Measurements from ENCODE around the gene FOXN3. TPM values are rescaled to one million over a fixed set of nuclear protein-coding genes. Genes with fewer than 3 reads are reported as not detected.

The FOXN3 gene
- total RNA-seq, 1 donor, result 84.0 TPM

DNA sequence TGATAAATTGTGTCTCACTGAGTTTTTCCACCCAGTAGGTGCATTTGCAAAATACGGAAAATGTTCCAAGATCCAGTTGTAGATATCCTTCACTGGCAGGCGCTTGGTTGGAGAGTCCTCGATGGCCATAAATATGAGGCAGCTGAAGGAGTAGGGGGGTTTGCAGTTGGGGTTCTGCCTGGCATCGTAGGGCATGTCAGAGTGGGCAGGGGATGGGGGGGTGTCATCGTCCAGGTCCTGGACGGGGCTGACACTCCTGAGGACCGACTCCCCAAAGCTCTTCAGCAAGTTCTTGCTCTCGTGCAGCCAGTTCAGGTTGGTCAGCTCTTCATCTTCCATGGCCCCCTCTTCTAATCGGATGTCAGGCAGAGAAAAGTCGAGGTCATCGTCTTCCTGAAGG is 5.1 kb downstream of the FOXN3 start:
- DNase-seq (ENCODE audit: low read depth in 2 of 3, low spot score in 2 of 3), result no peak

DNA sequence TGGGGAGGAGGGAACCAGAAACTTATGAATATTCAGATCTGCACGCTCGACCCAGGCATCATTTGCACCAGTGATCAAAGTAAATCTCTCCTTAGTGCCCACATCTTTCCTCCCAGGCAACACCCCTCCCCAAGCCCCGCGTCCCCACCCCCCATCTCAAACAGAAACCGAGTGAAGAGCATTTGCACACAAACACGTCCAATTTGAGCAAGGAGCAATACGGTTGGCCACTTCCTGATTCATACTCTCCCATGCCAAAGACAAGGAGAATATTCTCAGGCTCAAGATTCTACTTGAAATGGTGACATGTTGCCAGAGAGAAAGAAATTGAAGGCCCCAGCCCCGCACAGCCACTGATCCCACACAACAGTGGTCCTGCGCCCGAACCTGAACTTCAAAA is 7.1 kb downstream of the FOXN3 start:
- DNase-seq (ENCODE audit: low read depth in 2 of 3, low spot score in 2 of 3), result no peak

DNA sequence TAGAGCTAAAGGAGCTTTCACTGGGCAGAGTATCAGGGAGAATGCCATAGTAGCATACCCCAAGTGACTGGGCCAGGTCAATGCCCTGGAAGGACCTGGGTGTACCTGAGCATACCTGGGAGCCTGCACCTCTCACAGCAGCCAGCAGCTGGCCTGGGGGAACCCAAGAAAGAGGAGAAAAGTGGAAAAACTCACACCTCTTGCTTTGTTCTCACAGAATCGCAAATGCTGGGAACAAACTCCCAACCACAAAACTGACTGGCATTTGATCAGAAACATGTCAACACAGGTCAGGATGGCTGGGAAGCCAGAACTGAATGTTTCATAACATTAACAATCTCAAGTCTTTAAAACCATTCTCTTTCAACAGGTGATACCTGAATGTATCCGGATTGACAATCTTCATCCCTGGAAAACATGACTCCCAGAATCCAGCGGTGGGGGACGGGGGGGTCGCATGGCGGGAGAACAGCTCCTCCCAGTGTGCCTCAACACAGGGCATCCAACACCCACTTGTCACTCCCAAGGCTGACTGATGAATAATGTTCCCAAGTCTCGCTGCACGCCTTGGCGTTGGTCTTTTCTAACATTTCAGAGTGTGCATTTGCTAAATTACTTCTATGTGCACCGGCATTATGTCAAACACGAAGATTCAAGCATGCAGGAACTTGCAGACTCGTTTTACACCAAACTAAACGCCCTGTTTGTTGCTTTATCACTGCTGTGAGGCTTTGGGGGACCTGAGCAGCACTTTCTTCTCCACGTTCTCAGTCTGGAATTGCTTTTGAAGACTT is 7.9 kb downstream of the FOXN3 start:
- DNase-seq (ENCODE audit: low read depth in 2 of 3, low spot score in 2 of 3), result no peak

DNA sequence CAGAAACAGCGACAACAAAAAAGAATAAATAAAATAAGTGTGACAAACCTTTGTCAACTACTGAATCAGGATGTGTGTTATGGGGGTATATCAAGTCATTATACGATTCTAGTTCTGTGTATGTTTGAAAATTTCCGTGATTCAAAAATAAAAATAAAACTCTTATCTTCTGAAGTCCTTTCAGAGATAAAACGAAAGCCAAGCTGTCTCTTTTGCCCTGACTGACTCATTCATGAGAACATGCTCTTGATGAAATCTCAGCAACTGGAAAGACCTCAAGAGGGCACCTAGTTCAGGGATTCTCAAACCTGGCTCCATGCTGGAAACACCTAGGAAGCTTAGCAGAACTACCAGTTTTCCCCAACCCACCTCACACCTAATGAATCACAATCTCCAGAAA is 9.2 kb downstream of the FOXN3 start:
- no peak for DNase-seq (ENCODE audit: low read depth in 2 of 3, low spot score in 2 of 3)

DNA sequence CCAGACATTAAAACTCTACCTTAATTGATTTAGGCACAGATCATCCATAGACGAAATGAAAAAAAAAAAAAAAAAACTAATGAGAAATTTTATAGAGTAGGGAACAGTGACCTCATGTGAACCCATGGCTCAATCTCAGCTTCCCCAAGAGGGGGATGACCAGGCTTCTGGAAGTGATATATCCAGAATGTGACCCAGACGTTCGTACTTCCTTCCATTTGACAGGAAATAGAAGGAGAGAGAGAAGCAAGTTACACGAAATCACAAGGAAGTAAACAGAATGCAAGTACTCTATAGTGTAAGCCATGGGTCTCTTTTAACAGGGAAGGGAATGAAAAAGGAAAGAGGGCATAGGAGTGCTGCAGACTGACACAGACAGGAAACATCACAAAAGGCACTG is 10.1 kb downstream of the FOXN3 start:
- no peak for DNase-seq (ENCODE audit: low read depth in 2 of 3, low spot score in 2 of 3)

DNA sequence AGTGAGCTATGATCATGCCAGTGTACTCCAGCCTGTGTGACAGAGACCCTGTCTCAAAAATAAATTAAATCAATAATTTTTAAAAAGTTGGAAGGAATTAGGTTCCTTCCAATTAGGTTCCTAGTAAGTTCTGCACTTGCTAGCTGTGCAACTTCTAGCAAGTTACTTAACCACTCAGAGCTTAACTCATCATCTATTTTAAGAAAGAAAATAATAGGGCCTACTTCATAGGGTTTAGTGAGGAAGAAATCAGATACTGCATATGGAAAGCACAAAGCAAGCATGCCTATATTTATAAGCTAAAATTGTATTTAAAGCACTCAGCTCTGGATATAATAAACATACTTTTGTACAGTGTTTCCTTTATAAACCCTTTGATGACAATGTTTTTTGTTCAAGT is 10.7 kb downstream of the FOXN3 start:
- no peak for DNase-seq (ENCODE audit: low read depth in 2 of 3, low spot score in 2 of 3)

DNA sequence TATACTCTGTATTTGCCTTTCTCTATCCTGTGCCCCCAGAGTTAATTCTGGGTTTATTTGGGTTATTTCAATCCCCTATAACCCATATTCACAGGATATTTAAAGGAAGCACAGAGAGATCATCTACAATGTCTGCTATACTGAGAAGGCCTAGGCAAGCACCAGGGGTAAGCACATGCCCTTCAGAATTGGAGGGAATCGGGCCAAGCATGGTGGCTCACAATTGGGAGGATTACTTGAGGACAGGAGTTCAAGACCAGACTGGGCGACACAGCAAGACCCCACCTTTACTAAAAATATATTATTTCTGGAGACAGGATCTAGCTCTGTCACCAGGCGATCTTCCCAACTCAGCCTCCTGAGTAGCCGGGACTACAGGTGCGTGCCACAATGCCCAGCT is 11.3 kb downstream of the FOXN3 start:
- no peak for DNase-seq (ENCODE audit: low read depth in 2 of 3, low spot score in 2 of 3)

DNA sequence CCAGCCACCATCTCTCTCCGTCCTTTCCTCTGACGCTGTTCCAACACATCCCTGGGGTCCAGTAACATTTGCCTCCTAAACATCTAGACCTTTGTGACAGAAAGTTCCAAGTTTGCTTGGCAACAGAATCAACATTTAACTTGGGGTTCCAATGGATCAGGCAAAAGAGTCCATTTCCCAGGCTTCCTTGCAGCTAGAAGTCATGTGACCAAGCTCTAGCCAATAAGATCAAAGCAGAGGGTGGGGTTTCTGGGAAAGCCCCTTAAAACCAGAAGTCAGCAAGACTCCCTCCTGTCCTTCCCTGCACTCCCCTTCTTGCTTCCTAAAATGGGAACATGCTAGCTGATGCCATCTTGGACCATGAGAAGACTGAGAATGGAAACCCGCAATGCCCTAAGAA is 14.7 kb downstream of the FOXN3 start:
- DNase-seq (ENCODE audit: low read depth in 2 of 3, low spot score in 2 of 3), result no peak

DNA sequence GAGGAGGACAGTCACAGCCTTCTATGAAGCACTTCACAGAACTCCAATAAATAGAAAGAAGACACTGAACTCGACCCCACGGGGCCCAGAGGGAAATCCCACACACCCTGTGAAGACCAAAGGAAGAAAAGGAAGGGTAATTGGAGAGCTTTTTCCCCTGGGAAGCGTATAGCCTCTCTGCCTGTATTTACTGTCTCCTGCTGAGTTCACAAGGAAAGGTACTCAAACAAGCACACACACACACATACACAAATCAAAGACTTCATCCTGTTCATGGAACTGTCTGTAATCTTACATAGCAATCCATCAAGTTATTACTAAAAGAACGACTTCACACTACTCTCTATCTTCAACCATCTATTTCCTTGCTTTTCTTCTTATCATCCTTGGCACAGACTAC is 15.3 kb downstream of the FOXN3 start:
- DNase-seq (ENCODE audit: low read depth in 2 of 3, low spot score in 2 of 3), result no peak

DNA sequence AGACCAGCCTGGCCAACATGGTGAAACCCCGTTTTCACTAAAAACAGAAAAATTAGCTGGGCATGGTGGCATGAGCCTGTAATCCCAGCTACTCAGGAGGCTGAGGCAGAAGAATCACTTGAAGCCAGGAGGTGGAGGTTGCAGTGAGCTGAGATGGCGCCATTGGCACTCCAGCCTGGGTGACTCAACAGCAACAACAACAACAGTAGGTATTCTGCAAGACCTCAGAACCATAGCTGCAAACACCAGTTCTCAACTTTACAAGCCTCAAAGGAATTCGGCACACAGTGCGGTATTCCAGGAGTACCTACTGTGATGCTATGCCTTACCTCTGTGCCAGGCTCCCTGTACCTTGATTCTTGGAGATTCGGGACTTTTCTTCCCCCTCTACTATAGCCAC is 15.8 kb downstream of the FOXN3 start:
- no peak for DNase-seq (ENCODE audit: low read depth in 2 of 3, low spot score in 2 of 3)

DNA sequence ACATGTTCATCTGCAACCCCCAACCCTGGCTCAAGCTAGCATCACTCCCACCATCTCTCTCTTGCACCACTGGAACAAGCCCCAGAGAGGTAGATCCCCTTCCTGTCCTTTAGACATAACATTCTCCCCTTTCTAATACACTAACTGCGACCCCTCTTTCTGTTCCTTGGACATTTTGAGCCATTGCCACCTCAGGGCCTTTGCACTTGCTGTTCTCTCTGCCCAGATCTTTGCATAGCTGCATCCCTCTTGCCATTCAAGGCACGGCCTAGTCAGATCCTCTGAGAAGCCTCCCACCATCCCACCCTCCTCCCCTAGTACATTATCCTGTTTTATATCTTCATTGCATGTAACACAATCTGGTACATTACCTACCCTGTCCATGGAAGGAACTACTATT is 16.5 kb downstream of the FOXN3 start:
- DNase-seq (ENCODE audit: low read depth in 2 of 3, low spot score in 2 of 3), result no peak

DNA sequence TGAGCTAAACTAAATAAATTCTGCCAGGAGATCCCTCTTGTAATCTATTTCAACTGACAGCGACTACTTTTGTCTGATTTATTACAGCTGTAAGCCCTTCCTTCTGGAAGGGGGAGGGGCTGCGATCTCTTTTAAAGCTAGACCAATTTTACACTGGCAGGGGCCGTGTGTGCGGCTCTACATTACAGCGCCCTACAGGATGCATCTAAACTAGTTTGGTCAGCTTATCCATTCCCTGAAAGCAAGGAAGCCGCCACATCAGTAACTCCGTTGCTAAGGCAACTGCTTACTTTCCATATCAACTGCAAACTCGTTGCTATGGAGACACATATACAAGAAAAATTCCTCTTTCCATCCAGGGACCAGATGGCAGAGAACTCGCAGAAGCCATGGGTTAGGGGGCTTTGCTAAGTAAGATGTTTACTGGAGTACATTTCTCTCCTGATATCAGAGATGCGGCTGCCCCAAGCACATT is 17.4 kb downstream of the FOXN3 start:
- peak in 2 of 3 donors; percentile 64 to 84 for DNase-seq (ENCODE audit: low read depth in 2 of 3, low spot score in 2 of 3)

DNA sequence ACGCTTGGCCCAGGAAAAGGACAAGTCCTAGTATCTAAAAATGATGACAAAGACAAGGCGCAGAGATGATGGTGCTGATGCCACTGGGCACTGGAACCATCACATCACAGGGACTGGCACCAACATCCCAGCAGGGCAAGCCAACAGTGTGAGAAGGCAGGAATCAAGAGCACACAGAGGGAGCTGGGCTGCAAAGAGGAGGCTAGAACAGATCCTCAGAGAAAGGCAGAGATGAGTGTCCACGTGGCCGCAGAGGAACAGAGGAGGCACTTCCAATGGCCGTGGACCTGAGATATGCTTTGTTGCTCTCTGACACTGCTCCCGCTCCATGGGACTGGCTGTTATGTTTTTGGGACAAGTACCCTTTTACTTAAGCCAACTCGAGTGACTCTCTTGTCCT is 17.9 kb downstream of the FOXN3 start:
- no peak for DNase-seq (ENCODE audit: low read depth in 2 of 3, low spot score in 2 of 3)

DNA sequence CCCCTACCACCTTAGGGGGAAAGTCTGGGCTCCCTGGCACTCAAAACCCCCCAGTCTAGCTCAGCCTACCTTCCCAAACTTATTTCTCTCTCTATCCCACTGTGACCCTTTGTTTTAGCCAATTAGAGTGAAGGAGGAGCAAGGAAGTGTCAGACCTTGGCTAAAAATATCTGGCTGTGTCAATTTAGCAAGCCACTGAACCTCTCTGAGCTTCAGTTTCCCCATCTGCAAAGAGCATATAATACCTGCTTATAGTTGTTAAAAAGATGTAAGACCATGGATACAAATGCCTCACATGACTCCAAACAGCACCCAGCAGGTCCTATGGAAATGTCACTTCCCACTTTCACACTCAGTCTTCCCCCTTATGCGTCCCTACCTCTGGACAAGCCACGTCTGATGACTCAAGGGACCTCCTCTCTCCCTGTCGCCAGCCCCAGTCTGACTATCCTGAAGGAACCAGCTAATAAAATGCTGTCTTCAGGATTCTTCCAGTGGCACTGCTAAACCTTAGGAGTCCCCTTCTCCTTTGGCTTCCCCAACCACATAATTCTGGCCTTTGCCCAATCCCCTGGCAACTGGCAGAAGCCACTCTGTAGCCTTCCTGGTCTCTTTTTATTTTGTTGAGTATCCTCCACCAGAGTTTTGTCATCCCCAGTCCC is 19.3 kb downstream of the FOXN3 start:
- no peak for DNase-seq (ENCODE audit: low read depth in 2 of 3, low spot score in 2 of 3)

DNA sequence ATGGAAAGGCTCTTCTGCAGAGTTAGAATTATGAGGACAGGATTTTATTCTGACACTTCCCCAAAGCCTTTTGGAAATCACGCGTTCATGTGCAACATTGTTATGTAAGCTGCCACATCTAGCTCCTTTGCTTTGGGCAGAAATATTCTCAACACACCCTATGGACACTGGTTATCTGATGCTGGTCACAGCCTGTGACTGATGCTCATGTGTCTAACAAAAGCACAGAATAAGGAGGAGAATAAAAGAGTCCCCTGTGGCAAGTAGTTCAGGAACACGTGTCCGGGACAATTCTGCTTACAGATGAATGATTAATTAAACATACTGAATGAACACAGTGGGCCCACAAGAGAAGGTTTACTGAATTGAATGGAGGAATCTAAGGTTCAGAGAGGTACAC is 22.1 kb downstream of the FOXN3 start:
- DNase-seq (ENCODE audit: low read depth in 2 of 3, low spot score in 2 of 3), result no peak

DNA sequence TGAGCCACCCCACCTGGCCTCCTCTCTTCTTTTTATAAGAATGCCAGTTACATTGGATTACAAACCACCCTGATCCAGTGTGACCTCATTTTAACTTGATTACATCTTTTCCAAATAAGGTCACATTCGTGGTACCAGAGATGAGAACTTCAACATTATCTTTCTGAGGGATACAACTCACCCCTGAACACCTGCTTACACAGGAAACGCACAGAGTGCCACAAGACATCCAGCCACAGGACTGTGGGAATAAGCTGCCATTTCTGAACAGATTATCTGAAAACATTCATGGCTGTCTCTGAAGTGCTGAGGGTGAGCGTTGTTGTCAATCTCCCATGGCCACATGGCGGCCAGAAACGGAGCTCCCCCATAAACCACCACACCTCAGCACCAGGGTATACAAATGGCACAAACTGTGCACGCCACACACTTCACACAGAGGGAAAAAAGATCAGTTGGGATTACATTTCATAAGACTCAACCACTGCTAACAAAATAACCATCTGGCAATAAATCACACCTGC is 23.7 kb downstream of the FOXN3 start:
- no peak for DNase-seq (ENCODE audit: low read depth in 2 of 3, low spot score in 2 of 3)

DNA sequence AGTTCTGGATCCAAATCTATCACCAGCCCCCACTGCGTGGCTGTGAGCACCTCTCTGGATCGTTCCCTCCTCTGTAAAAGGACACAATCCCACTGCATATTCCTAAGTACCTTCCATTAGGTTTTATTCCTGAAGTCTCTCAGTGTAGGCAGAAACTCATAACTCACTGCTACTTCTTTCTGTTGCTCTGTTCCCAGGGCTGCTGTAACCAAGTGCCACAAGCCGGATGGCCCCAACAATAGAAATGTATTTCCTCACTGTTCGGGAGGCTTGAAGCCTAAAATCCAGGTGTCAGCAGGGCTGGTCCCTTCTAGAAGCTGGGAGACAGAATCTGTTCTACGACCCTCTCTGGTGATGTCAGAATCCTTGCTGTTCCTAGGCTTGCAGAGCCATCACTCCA is 24.9 kb downstream of the FOXN3 start:
- no peak for DNase-seq (ENCODE audit: low read depth in 2 of 3, low spot score in 2 of 3)

DNA sequence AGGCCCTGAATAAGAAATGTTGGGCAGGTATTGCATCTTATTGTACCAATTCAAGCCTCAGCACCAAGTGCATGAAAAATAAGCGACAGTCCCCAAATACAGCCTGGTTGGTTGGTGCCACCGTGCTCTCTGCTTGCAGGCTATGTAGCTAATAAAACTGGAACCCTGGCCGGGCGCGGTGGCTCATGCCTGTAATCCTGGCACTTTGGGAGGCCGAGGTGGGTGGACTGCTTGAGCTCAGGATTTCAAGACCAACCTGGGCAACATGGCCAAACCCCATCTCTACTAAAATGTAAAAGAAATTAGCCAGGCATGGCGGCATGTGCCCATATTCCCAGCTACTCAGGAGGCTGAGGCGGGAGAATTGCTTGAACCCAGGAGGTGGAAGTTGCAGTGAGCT is 25.5 kb downstream of the FOXN3 start:
- DNase-seq (ENCODE audit: low read depth in 2 of 3, low spot score in 2 of 3), result no peak

DNA sequence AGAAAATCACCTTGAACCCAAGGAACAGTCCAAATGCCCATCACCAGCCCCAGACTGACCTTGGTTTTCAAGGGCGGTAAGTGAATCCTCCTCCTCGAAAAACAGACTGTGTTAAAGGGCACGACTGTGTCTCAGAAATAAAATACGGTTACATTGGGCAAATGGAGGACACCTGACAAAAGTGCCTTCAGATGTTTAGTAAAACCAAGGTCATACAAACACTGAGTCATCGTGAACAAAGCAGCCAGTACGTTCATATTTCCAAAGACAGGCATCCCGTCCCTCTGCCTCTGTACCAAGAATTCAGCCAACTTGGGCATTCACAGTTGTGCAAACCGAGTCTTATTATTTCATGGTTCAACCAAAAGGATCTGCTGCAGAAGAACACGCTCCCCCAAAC is 25.9 kb downstream of the FOXN3 start:
- DNase-seq (ENCODE audit: low read depth in 2 of 3, low spot score in 2 of 3), result no peak

DNA sequence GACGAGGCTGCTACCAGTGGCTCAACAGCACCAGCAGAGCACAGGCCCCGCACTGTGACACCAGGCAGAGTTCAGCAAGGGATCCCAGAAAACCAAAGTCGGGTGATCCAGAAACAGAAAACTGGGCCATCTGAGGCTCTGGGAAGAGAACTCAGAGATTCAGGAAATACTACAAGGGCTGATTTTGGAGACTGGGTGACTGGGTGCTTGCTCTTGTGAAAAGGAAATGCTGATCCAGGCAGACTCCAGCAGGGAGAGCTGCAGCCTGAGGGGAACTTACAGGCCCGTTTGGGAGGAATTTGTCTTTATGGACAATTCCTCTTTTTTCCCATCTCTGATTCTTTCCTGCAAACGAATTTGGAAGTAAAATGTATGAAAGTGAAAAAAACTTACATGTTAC is 28.2 kb downstream of the FOXN3 start:
- no peak for DNase-seq (ENCODE audit: low read depth in 2 of 3, low spot score in 2 of 3)

DNA sequence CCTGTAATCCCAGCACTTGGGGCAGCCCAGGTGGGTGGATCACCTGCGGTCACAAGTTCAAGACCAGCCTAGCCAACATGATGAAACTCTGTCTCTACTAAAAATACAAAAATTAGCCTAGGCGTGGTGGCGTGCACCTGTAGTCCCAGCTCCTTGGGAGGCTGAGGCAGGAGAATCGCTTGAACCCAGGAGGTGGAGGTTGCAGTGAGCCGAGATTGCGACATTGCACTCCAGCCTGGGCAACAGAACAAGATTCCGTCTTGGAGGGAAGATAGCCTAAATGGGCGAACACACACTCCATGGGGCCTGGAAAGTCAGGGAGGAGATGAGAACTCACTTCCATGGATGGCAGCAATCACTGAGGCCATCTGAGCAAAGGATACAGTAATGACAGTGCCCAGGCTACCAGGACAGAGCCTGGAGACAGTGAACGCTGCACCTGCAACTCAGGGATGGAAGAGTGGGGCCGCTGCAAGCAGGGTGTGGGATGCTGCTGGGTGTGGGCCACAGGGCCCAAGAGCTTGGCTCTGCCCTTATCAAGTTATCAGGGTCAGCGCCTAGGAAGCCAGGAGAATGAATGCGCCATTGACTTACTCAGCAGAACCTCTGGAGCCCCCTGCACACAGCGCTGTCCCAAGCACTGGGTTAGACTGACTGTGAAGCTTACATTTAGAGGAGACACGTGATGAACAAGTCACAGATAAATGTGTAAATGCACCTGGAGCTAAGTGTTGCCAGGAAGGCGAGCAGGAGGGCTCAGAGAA is 28.9 kb downstream of the FOXN3 start:
- DNase-seq (ENCODE audit: low read depth in 2 of 3, low spot score in 2 of 3), result no peak

Data from hematopoietic multipotent progenitor cell (in vitro differentiated cells).